GM12892 (cell line): Measurements from ENCODE around the gene RXRA.

Experiments used
- POLR2A ChIP-seq: IDR thresholded peaks from 2 replicates; pipeline ENCODE4 v1.6.1; 2011; ENCODE audit warnings: low read depth, low read length, control low read depth
- POLR2AphosphoS5 ChIP-seq: IDR thresholded peaks from 2 replicates; pipeline ENCODE4 v1.6.1; 2011; ENCODE audit warnings: low read depth, low read length, control low read depth
- TAF1 ChIP-seq: IDR thresholded peaks from 2 replicates; pipeline ENCODE4 v1.6.1; 2011; ENCODE audit warnings: low read depth, mild to moderate bottlenecking, control low read depth, low read length, borderline replicate concordance

DNA sequence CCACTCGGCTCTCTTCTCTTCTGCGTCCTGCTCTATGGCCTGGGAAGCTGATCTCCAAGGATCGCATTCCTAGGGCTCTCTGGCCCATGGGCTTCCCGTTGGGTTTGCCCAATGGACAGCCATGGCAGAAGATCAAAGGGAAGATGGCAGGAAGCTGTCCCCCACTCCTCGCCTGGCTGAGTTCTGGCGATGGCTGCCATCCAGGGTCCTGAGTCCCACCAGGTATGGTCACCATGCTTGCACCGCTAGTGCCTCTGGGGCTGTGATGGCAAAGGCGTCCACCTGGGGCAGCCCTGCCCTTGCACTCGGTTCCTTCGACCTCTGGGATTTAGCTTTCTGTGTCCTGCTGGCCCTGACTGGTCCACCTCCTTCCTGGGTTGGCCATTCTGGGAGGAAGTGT lies 156.0 kb downstream of the RXRA start:
- TF ChIP-seq POLR2A (no peak), TAF1 (no peak), POLR2AphosphoS5 (no peak)
